ENCODE measurements around the gene DAP.

The DAP gene

DNA sequence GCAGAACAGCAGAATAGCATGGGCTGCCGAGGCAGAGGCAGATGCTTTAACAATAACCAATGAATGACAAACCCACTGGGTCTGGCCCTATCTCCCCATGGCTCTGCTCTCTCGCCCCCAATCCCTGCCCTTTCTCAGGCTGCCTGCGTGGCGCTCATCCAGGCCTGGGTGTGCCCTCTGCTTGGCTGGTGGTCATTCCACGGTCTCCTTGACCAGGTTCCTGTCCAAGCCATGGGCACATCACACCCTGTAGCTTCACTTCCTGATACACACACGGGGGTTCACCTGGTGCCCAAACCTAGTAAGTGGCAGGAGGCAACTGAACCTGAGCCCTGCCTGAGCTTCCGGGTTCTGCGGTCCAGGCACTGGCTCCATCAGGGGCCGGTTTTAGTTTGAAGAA, 87.6 kb downstream of the DAP start:
- Histone ChIP-seq H3K56ac (ENCODE audit: low read length) (no peak overlapping the region), H3K4me1 (ENCODE audit: control insufficient read depth, low read depth, low read length) (no peaks in the 10 kb centered on the region), H3K4me3 (ENCODE audit: low read length) (no peak overlapping the region), H3K4me2 (ENCODE audit: low read length) (no peak overlapping the region), H3K23ac (ENCODE audit: low read length) (no peak overlapping the region), H3K36me3 (ENCODE audit: control insufficient read depth, insufficient read depth, low read length) (peaks cover 2% of the 10 kb centered on the region), H3K27ac (ENCODE audit: low read depth, low read length) (no peak overlapping the region), H3K27me3 (ENCODE audit: insufficient read depth, low read length, poor library complexity) (no peaks in the 10 kb centered on the region), H3K18ac (ENCODE audit: low read length) (no peak overlapping the region), H3K79me1 (ENCODE audit: low read length) (no peaks in the 10 kb centered on the region), H3K4ac (ENCODE audit: low read depth, low read length) (no peak overlapping the region), H4K8ac (ENCODE audit: low read depth, low read length) (no peak overlapping the region), H3K79me2 (ENCODE audit: control insufficient read depth, insufficient read depth, low read length) (no peaks in the 10 kb centered on the region), H4K5ac (ENCODE audit: low read length) (no peak overlapping the region), H2BK120ac (ENCODE audit: low read depth, low read length) (no peak overlapping the region), H2AK5ac (ENCODE audit: low read length) (no peak overlapping the region), H2BK15ac (replicated peaks; ENCODE audit: low read depth) (no peak overlapping the region), H2BK5ac (ENCODE audit: low read length) (no peak overlapping the region), H3K9ac (ENCODE audit: low read length) (no peak overlapping the region)
- DNase-seq: no peak
- WGBS (ENCODE audit: extremely low coverage, insufficient coverage, low lambda C conversion rate): no CpG with 5 or more reads among the region's 9 CpGs

DNA sequence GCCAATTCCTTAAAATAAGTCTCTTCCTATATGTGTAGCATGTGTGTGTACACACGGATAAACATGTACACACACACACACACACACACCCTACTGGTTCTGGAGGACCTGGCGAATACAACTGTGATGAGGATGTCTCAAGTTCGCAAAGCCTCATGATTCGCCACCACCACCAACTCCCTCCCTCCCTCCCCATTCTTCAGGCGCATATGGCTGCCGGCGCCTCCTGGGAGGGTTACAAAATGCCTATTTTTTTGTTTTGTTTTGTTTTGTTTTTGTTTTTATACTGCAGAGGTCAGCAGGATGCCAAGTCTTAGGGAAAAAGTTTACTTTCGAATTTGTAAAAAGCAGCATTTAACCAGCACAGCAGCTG, 88.0 kb downstream of the DAP start:
- H2BK15ac ChIP-seq (replicated peaks; ENCODE audit: low read depth): no peak overlapping the region
- no peak overlapping the region for H2BK120ac ChIP-seq (ENCODE audit: low read depth, low read length)
- H3K4me3 ChIP-seq (ENCODE audit: low read length): no peak overlapping the region
- no peaks in the 10 kb centered on the region for H3K27me3 ChIP-seq (ENCODE audit: insufficient read depth, low read length, poor library complexity)
- no peak overlapping the region for H3K18ac ChIP-seq (ENCODE audit: low read length)
- no peaks in the 10 kb centered on the region for H3K79me1 ChIP-seq (ENCODE audit: low read length)
- H3K27ac ChIP-seq (ENCODE audit: low read depth, low read length): no peak overlapping the region
- H3K9ac ChIP-seq (ENCODE audit: low read length): no peak overlapping the region
- H2BK5ac ChIP-seq (ENCODE audit: low read length): no peak overlapping the region
- no peak overlapping the region for H3K23ac ChIP-seq (ENCODE audit: low read length)
- no CpG with 5 or more reads among the region's 8 CpGs for WGBS (ENCODE audit: extremely low coverage, insufficient coverage, low lambda C conversion rate)
- H3K56ac ChIP-seq (ENCODE audit: low read length): no peak overlapping the region
- H3K4me2 ChIP-seq (ENCODE audit: low read length): no peak overlapping the region
- no peak overlapping the region for H4K5ac ChIP-seq (ENCODE audit: low read length)
- no peaks in the 10 kb centered on the region for H3K79me2 ChIP-seq (ENCODE audit: control insufficient read depth, insufficient read depth, low read length)
- no peak for DNase-seq
- H2AK5ac ChIP-seq (ENCODE audit: low read length): no peak overlapping the region
- H3K4ac ChIP-seq (ENCODE audit: low read depth, low read length): no peak overlapping the region
- H3K4me1 ChIP-seq (ENCODE audit: control insufficient read depth, low read depth, low read length): no peaks in the 10 kb centered on the region
- peaks cover 2% of the 10 kb centered on the region for H3K36me3 ChIP-seq (ENCODE audit: control insufficient read depth, insufficient read depth, low read length)
- no peak overlapping the region for H4K8ac ChIP-seq (ENCODE audit: low read depth, low read length)

DNA sequence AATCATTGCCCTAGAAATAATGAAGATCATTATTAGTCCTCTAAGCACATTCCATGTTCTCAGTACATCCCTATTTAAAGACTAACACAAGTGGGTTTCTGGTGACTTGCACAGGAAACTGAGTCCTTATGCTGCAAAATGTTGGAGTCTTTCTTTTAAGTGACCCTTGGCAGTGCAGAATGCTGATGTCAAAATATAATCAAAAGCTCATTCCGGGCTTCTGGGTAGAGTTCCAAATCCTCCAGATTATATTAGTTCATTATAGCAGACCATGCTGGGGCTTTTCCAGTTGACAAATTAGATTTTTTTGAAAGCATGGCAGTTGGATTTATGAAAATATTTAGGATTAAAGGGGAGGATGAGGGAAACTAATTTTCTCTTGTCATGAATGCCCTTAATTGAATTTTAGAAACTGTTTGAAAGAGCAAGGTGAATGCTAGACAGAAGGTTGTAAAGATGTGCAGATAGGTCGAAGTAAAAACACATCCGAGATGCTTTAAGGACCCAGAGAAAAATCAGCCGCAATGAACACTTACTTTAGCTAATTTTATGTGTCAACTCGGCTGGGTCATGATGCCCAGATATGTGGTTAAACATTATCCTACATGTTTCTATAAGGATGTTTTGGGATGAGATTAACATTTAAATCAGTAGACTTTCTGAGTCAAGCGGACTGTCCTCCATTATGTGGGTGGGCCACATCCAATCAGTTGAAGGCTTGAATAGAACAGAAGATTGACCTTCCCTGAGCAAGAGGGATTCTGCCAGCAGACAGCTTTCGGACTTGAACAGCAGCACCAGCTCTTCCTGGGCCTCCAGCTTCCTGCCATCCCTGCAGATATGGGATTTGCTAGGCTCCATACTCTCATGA, 88.7 kb downstream of the DAP start:
- no peak overlapping the region for H2BK120ac ChIP-seq (ENCODE audit: low read depth, low read length)
- no peak overlapping the region for H3K9ac ChIP-seq (ENCODE audit: low read length)
- no peak overlapping the region for H2AK5ac ChIP-seq (ENCODE audit: low read length)
- no peak overlapping the region for H2BK5ac ChIP-seq (ENCODE audit: low read length)
- H3K36me3 ChIP-seq (ENCODE audit: control insufficient read depth, insufficient read depth, low read length): peaks cover 1% of the 10 kb centered on the region
- H3K27ac ChIP-seq (ENCODE audit: low read depth, low read length): no peak overlapping the region
- H3K18ac ChIP-seq (ENCODE audit: low read length): no peak overlapping the region
- no CpG with 5 or more reads among the region's 7 CpGs for WGBS (ENCODE audit: extremely low coverage, insufficient coverage, low lambda C conversion rate)
- H3K4me2 ChIP-seq (ENCODE audit: low read length): no peak overlapping the region
- no peak overlapping the region for H2BK15ac ChIP-seq (replicated peaks; ENCODE audit: low read depth)
- no peaks in the 10 kb centered on the region for H3K79me1 ChIP-seq (ENCODE audit: low read length)
- H3K4me1 ChIP-seq (ENCODE audit: control insufficient read depth, low read depth, low read length): no peaks in the 10 kb centered on the region
- H3K27me3 ChIP-seq (ENCODE audit: insufficient read depth, low read length, poor library complexity): no peaks in the 10 kb centered on the region
- no peak overlapping the region for H4K5ac ChIP-seq (ENCODE audit: low read length)
- no peaks in the 10 kb centered on the region for H3K79me2 ChIP-seq (ENCODE audit: control insufficient read depth, insufficient read depth, low read length)
- DNase-seq: no peak
- no peak overlapping the region for H3K56ac ChIP-seq (ENCODE audit: low read length)
- H3K4ac ChIP-seq (ENCODE audit: low read depth, low read length): no peak overlapping the region
- no peak overlapping the region for H3K4me3 ChIP-seq (ENCODE audit: low read length)
- H3K23ac ChIP-seq (ENCODE audit: low read length): no peak overlapping the region
- H4K8ac ChIP-seq (ENCODE audit: low read depth, low read length): no peak overlapping the region

DNA sequence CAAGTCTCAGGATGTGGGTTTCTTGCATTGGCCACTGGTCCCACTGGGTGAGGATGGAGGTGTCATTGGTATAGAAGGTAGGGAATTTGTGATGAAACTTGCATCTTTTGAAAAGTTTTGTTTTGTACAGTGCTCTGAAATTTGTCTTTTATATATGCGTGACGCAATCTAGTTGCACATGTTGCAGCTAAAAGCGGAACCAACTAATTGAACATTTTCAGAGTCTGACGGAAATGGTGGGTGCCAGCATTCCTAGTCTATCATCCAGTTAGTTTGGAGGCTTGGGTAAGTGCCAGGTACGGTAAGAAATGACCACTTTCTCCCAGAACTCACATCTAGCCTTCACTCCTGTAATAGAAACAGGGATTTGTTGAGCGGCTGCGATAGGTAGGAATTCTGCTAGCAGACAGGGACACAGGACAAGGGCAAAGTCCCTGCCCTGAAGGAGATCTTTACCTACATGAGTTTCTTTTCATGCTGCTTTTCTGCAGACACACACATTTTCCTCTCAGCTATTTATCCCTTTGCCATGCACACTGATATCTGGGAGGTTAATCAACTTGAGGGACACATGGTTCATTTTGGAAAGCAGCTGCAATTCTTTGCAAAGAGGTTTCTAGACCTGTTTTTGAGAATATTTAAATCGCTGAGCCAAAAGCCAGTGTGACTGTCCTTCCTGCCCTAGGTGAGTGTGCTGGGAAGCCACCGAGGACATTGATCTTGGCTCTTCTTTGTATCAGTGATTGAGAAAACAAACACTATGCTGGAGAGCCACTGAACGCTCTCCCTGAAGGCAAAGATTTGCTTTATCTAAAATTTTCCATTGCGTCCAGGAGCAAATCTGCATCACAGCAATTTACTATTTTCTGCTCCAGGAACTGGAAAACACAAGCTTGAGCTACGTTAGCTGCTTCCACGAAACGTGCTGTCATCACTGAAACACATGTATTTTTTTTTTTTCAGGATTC, 89.7 kb downstream of the DAP start:
- Histone ChIP-seq H3K4ac (ENCODE audit: low read depth, low read length) (no peak overlapping the region), H2BK15ac (replicated peaks; ENCODE audit: low read depth) (no peak overlapping the region), H3K4me3 (ENCODE audit: low read length) (no peak overlapping the region), H3K4me1 (ENCODE audit: control insufficient read depth, low read depth, low read length) (no peaks in the 10 kb centered on the region), H3K36me3 (ENCODE audit: control insufficient read depth, insufficient read depth, low read length) (no peaks in the 10 kb centered on the region), H3K56ac (ENCODE audit: low read length) (no peak overlapping the region), H4K5ac (ENCODE audit: low read length) (no peak overlapping the region), H3K79me1 (ENCODE audit: low read length) (no peaks in the 10 kb centered on the region), H3K4me2 (ENCODE audit: low read length) (no peak overlapping the region), H3K23ac (ENCODE audit: low read length) (no peak overlapping the region), H2AK5ac (ENCODE audit: low read length) (no peak overlapping the region), H4K8ac (ENCODE audit: low read depth, low read length) (no peak overlapping the region), H2BK5ac (ENCODE audit: low read length) (no peak overlapping the region), H2BK120ac (ENCODE audit: low read depth, low read length) (no peak overlapping the region), H3K18ac (ENCODE audit: low read length) (no peak overlapping the region), H3K9ac (ENCODE audit: low read length) (no peak overlapping the region), H3K27ac (ENCODE audit: low read depth, low read length) (no peak overlapping the region), H3K27me3 (ENCODE audit: insufficient read depth, low read length, poor library complexity) (no peaks in the 10 kb centered on the region), H3K79me2 (ENCODE audit: control insufficient read depth, insufficient read depth, low read length) (no peaks in the 10 kb centered on the region)
- no peak for DNase-seq
- WGBS (ENCODE audit: extremely low coverage, insufficient coverage, low lambda C conversion rate): no CpG with 5 or more reads among the region's 14 CpGs

DNA sequence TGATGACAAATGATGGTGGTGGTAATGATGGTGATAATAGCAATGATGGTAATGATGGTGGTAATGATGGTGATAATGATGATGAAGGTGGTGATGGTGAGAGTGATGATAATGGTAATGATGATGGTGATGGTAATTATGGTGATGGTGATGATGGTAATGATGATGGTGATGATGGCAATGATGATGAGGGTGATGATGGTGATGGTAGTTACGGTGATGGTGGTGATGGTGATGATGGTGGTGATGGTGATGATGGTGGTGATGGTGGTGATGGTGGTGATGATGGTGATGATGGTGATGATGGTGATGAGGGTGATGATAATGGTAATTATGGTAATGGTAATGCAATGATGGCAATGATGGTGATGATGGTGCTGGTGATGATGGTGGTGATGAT, 91.1 kb downstream of the DAP start:
- H3K18ac ChIP-seq (ENCODE audit: low read length): no peak overlapping the region
- H3K79me2 ChIP-seq (ENCODE audit: control insufficient read depth, insufficient read depth, low read length): no peaks in the 10 kb centered on the region
- no peak overlapping the region for H3K4me2 ChIP-seq (ENCODE audit: low read length)
- H3K36me3 ChIP-seq (ENCODE audit: control insufficient read depth, insufficient read depth, low read length): no peaks in the 10 kb centered on the region
- no peaks in the 10 kb centered on the region for H3K79me1 ChIP-seq (ENCODE audit: low read length)
- no peak overlapping the region for H2AK5ac ChIP-seq (ENCODE audit: low read length)
- no peak overlapping the region for H3K4ac ChIP-seq (ENCODE audit: low read depth, low read length)
- no peak overlapping the region for H3K9ac ChIP-seq (ENCODE audit: low read length)
- no peaks in the 10 kb centered on the region for H3K27me3 ChIP-seq (ENCODE audit: insufficient read depth, low read length, poor library complexity)
- H3K4me1 ChIP-seq (ENCODE audit: control insufficient read depth, low read depth, low read length): no peaks in the 10 kb centered on the region
- DNase-seq: no peak
- no peak overlapping the region for H2BK15ac ChIP-seq (replicated peaks; ENCODE audit: low read depth)
- no peak overlapping the region for H2BK5ac ChIP-seq (ENCODE audit: low read length)
- H3K27ac ChIP-seq (ENCODE audit: low read depth, low read length): no peak overlapping the region
- no peak overlapping the region for H3K4me3 ChIP-seq (ENCODE audit: low read length)
- H4K5ac ChIP-seq (ENCODE audit: low read length): no peak overlapping the region
- H2BK120ac ChIP-seq (ENCODE audit: low read depth, low read length): no peak overlapping the region
- no peak overlapping the region for H3K56ac ChIP-seq (ENCODE audit: low read length)
- no peak overlapping the region for H4K8ac ChIP-seq (ENCODE audit: low read depth, low read length)
- no CpG with 5 or more reads among the region's 1 CpG for WGBS (ENCODE audit: extremely low coverage, insufficient coverage, low lambda C conversion rate)
- no peak overlapping the region for H3K23ac ChIP-seq (ENCODE audit: low read length)

All from mesendoderm (in vitro differentiated cells).